Heart left ventricle (tissue), 16 donors: ENCODE measurements around the gene DYRK2. TPM values are rescaled to one million over a fixed set of nuclear protein-coding genes. Genes with fewer than 3 reads are reported as not detected.

Experiments used
- ATAC-seq, 4 donors: fragments of 200-7000 bp; cut with Tn5 transposase; one replicate each; pipeline ENCODE4 v1.9.1; 2020 to 2022; ENCODE audit warnings: moderate library complexity in 4 of 4, mild to moderate bottlenecking in 3 of 4, moderate number of reproducible peaks in 1 of 4
- DNase-seq, 5 donors: peaks; one replicate each; pipeline ENCODE4 v3.0.0-alpha.2; 2020
- H3K27ac ChIP-seq, 12 donors: fragments of 200-600 bp; sonication (generic) in 4 of 12; one replicate each; pipeline versions ENCODE4 v1.5.0 to v1.8.0; 2016 to 2022; ENCODE audit warnings: mild to moderate bottlenecking in 2 of 12
- H3K27me3 ChIP-seq, 9 donors: fragments of 200-600 bp; sonication (generic) in 2 of 9; one replicate each; pipeline versions ENCODE4 v1.5.1 to v1.8.0; 2016 to 2022; ENCODE audit warnings: mild to moderate bottlenecking in 3 of 9
- H3K36me3 ChIP-seq, 9 donors: fragments of 200-600 bp; sonication (generic) in 2 of 9; one replicate each; pipeline versions ENCODE4 v1.5.0 to v1.8.0; 2018 to 2022; ENCODE audit warnings: mild to moderate bottlenecking in 2 of 9
- H3K4me1 ChIP-seq, 12 donors: fragments of 200-600 bp; sonication (generic) in 4 of 12; one replicate each; pipeline versions ENCODE4 v1.5.0 to v1.8.0; 2016 to 2022; ENCODE audit warnings: mild to moderate bottlenecking in 3 of 12
- H3K4me3 ChIP-seq, 12 donors: fragments of 200-600 bp; sonication (generic) in 4 of 12; one replicate each; pipeline versions ENCODE4 v1.5.0 to v1.8.0; 2017 to 2022; ENCODE audit warnings: mild to moderate bottlenecking in 9 of 12, moderate library complexity in 4 of 12
- H3K9me3 ChIP-seq, 12 donors: fragments of 200-600 bp; sonication (generic) in 4 of 12; one replicate each; pipeline versions ENCODE4 v1.5.0 to v1.8.0; 2016 to 2022; ENCODE audit warnings: mild to moderate bottlenecking in 1 of 12
- CTCF ChIP-seq, 12 donors: fragments of 200-600 bp; sonication (generic) in 4 of 12; IDR thresholded peaks; one replicate each; pipeline versions ENCODE4 v1.5.0 to v1.8.0; 2018 to 2022; ENCODE audit warnings: antibody characterized with exemption in 12 of 12, mild to moderate bottlenecking in 5 of 12
- POLR2A ChIP-seq, 2 donors: fragments of 450-650 bp; IDR thresholded peaks; one replicate each; pipeline ENCODE4 v1.6.1; 2017; ENCODE audit warnings: antibody characterized with exemption in 2 of 2, mild to moderate bottlenecking in 2 of 2, moderate library complexity in 2 of 2
- WGBS, 4 donors: extraction: QIAGEN DNeasy Blood & Tissue Kit in 2 of 4; methylation state at CpG; one replicate each; pipeline versions ENCODE4 v1.1.5 to v1.1.7; 2013 to 2018; 5-methylcytosine and 5-hydroxymethylcytosine counted together
- intact Hi-C, 10 donors: fragments of 100-400 bp; cut with DNase I; formaldehyde crosslinking; loops; one replicate each; pipeline versions ENCODE4 v1.11.1 to v1.14.2; 2022
- polyA plus RNA-seq, 2 donors: library from polyadenylated mRNA; stranded (reverse); fragments of 200-250 nt; gene quantifications; one replicate each; pipeline ENCODE4 v1.2.3, GENCODE V29; 2013
- total RNA-seq, 9 donors: library from RNA; depleted of rRNA in 2 of 9; stranded (reverse); fragments of >200 nt in 2 of 9; fragmentation: NEBNext Ultra II Directional in 3 of 9; extraction: Animal tissue kit (Norgen Biotek cat#: 25700) in 3 of 9; gene quantifications; one replicate each; pipeline versions ENCODE4 v1.1.0 to v1.2.4, GENCODE V29; 2016 to 2023
- donor health status: ischemic (EF 13 %, LVEDD 7.1; RV severe dilation, severe dysfunction).
- donor health status: healthy with polysubstance abuse.
- donor health status: DM: no; HTN: yes; CAD: no.
- donor health status: DM: no; HTN: no; CAD: no.
- donor health status: ischemic (EF 25% LVEDD 6.9; RV normal size, moderate dysfunction).
- donor health status: ischemic (EF 25% LVEDD 5.7; RV mildly dilated, moderate dysfunction).
- donor health status: healthy.
- donor health status: DM: yes; HTN: yes; CAD: no.
- donor health status: ischemic (EF 35%, LVEDD 5.7; RV mildly dilated, moderate dysfunction).
- donor health status: nonischemic (EF 11% LVEDD 7.7; RV severe dilation, severe dysfunction).
- donor health status: DM: yes; HTN: yes; CAD: no.
- donor health status: PGD.
- donor health status: ischemic (EF 29% LVEDD 5.4; RV normal size, mild dysfunction).
- donor health status: nonischemic (EF 23%, LVEDD 6.1; RV moderate dilation, normal function).

The DYRK2 gene
- total and polyA plus RNA-seq, 11 donors, result 7.8 to 62.9 (median 37.8) TPM

- Histone ChIP-seq H3K4me3 (no peak overlapping the region), H3K36me3 (no peaks in the 10 kb centered on the region), H3K4me1 (peaks cover 0 to 33% (median 15%) of the 10 kb centered on the region in 12 donors), H3K27me3 (no peaks in the 10 kb centered on the region), H3K27ac (no peak overlapping the region), H3K9me3 (no peaks in the 10 kb centered on the region)
- 89 to 94% (median 92%) methylated on average over 2 of the region's 2 CpGs for WGBS, 4 donors
- DNase-seq (no peak), ATAC-seq (no peak)
- TF ChIP-seq CTCF (IDR thresholded peaks at IDR 0.05) (no peak), POLR2A (IDR thresholded peaks at IDR 0.05) (no peak)
- intact Hi-C loops, result no loop called here
Observed at GRCh38 chr12:67701121-67701520, 52.6 kb downstream of the DYRK2 start.

DNA sequence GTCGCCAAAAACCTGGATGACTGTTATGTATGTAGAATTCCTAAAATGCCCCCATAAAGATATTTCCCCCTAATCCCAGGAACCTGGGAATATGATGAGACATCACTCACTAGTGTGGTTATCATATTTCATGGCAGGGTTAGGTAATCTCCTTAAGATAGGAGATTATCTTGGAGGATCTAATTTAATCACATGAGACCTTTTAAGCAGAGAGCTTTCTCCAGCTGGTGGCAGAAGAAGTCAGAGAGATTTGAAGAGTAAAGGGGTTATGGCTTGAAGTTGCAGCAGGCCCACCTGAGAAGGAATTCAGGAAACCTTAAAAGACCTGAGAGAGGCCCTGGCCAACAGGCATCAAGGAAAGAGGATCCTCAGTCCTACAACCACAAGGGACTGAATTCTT, 53.6 kb downstream of the DYRK2 start:
- intact Hi-C loops, result no loop called here
- no peak overlapping the region for H3K4me3 ChIP-seq
- no peak for DNase-seq
- WGBS, 4 donors, result 94 to 100% (median 98%) methylated on average over 1 of the region's 1 CpG
- ATAC-seq, result no peak
- H3K4me1 ChIP-seq, result peaks cover 0 to 36% (median 15%) of the 10 kb centered on the region in 12 donors
- TF ChIP-seq POLR2A (IDR thresholded peaks at IDR 0.05), result no peak
- no peak for TF ChIP-seq CTCF (IDR thresholded peaks at IDR 0.05)
- no peaks in the 10 kb centered on the region for H3K27me3 ChIP-seq
- no peak overlapping the region for H3K27ac ChIP-seq
- H3K9me3 ChIP-seq, result no peaks in the 10 kb centered on the region
- no peaks in the 10 kb centered on the region for H3K36me3 ChIP-seq

DNA sequence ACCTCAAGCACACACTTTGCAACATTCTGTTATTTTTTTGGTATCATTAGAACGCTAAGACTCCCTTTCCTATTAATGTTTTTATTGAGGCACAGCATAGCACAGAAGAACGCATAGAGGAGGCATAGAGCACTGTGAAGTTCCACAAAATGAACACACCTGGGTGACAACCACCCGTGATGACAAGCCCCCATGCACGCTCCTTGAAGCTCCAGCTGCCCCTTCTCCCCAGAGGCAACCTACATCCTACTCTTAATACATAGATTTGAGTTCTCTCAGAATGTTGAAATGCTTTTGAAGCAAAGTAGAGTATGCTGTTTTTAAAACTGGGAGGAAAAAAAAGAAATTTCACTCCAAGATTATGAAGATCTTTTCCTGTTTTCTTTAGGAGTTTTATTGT, 55.5 kb downstream of the DYRK2 start:
- H3K4me3 ChIP-seq, result no peak overlapping the region
- DNase-seq, result no peak
- TF ChIP-seq POLR2A (IDR thresholded peaks at IDR 0.05), result no peak
- no peak for TF ChIP-seq CTCF (IDR thresholded peaks at IDR 0.05)
- H3K36me3 ChIP-seq, result no peaks in the 10 kb centered on the region
- H3K4me1 ChIP-seq, result peaks cover 0 to 26% (median 11%) of the 10 kb centered on the region in 12 donors
- no peak for ATAC-seq
- H3K27me3 ChIP-seq, result no peaks in the 10 kb centered on the region
- no peaks in the 10 kb centered on the region for H3K9me3 ChIP-seq
- intact Hi-C loops, result no loop called here
- no peak overlapping the region for H3K27ac ChIP-seq
- WGBS, 4 donors, result 91 to 96% (median 93%) methylated on average over 4 of the region's 4 CpGs

- DNase-seq, result peak in 3 of 5 donors; percentile 27 to 52 (median 51)
- 51 to 60% (median 53%) methylated on average over 6 of the region's 6 CpGs for WGBS, 4 donors
- intact Hi-C loops, result no loop called here
- Histone ChIP-seq H3K4me3 (no peak overlapping the region), H3K4me1 (peaks cover 0 to 30% (median 13%) of the 10 kb centered on the region in 12 donors), H3K36me3 (no peaks in the 10 kb centered on the region), H3K27ac (peak overlapping the region in 5 of 12 donors; percentile 6 to 45 (median 15)), H3K27me3 (no peaks in the 10 kb centered on the region), H3K9me3 (no peaks in the 10 kb centered on the region)
- ATAC-seq, result peak in 2 of 4 donors; percentile 29 to 65
- TF ChIP-seq CTCF (IDR thresholded peaks at IDR 0.05), result no peak
- no peak for TF ChIP-seq POLR2A (IDR thresholded peaks at IDR 0.05)
Observed at GRCh38 chr12:67705394-67706370, 57.1 kb downstream of the DYRK2 start.
